ENCODE data around the gene CHD5.

DNA sequence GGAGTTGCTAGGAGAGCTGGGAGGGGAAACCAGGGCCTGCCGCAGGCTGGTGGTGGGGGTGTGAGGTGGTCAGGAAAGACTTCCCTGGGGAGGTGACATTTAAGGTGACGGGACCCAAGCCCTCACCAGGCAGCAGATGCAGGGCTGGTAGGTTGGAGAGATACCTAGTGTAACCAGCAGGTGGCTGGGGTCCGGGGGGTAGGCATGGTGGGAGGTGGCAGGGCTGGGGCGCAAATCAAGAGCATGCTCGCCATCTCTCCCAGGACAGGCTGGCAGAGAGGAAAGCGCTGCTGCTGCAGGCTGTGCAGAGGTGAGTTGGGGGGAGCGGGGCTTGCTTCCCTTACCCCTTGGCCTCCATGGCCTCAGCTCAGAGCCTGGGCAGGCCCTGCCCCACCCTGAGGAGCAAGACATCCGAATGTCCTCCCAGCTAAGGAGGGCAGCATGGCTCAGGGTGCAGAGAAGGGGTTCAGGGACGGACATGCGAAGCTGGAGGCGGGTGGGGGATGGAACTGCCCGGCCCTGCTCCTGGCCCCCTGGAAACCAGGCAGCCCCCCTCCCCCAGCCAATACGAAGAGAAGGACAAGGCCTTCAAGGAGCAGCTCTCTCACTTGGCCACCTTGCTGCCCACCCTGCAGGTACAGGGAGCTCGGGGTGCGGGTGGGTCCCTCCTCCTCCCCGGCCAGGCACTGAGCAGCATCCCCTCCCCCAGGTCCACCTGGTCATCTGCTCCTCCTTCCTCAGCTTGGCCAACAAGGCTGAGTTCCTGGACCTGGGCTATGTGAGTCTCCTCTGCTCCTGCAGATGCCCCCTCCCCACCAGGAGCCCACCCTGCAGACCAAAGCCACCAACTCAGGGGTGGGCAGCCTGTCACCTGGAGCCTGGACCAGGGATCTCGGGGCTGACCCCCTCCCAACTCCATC is 29.8 kb upstream of the CHD5 start:
- TF ChIP-seq, protein P1, sequence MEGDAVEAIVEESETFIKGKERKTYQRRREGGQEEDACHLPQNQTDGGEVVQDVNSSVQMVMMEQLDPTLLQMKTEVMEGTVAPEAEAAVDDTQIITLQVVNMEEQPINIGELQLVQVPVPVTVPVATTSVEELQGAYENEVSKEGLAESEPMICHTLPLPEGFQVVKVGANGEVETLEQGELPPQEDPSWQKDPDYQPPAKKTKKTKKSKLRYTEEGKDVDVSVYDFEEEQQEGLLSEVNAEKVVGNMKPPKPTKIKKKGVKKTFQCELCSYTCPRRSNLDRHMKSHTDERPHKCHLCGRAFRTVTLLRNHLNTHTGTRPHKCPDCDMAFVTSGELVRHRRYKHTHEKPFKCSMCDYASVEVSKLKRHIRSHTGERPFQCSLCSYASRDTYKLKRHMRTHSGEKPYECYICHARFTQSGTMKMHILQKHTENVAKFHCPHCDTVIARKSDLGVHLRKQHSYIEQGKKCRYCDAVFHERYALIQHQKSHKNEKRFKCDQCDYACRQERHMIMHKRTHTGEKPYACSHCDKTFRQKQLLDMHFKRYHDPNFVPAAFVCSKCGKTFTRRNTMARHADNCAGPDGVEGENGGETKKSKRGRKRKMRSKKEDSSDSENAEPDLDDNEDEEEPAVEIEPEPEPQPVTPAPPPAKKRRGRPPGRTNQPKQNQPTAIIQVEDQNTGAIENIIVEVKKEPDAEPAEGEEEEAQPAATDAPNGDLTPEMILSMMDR (IDR thresholded peaks at IDR 0.05), result no peak; the same call in 1 of the 2 replicates
- TF ChIP-seq ZFX (IDR thresholded peaks at IDR 0.05; ENCODE audit: borderline replicate concordance), result no peak
